Measurements from ENCODE around the gene CD226.

CD226 gene

DNA sequence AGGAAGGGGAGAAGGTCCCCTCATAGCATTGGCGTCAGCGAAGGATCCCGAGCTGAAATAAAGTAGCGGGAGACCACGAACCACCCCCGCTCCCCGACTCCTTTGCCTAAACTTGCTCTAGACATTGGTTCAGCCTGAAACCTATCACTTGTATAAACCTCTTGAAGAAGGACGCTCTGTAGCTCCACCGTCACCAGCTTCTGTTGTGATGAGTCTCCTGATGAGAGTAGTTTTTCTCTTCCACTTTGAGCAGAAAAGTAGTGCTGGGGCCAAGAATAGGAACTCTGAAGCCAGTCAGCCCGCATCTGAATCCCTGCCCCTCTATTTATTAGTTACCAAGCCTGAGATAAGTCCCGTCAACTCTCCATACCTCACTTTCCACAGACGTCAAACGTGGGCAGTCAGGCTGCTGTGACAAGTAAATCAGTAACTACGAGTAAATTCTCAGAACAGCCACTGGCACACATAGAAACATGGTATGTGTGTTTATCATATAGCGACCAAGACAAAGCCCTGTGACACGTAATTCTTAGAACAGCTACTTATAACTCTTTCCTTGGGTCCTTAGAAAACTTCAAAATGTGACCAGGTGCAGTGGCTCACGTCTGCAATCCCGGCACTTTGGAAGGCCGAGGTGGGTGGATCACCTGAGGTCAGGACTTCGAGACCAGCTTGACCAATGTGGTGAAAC is 61.7 kb downstream of the CD226 start:
- no peaks in the 10 kb centered on the region for H4K20me1 ChIP-seq (ENCODE audit: control insufficient read depth, insufficient read depth, low read depth, low read length)
- H3K4me3 ChIP-seq (ENCODE audit: low read length), result no peak overlapping the region
- no peaks in the 10 kb centered on the region for H3F3A ChIP-seq (ENCODE audit: control insufficient read depth, insufficient read depth)
- no peaks in the 10 kb centered on the region for H3K36me3 ChIP-seq (ENCODE audit: control insufficient read depth, low read length)
- no peak overlapping the region for H3K27ac ChIP-seq (ENCODE audit: low read depth, low read length)
- H3K4me2 ChIP-seq (ENCODE audit: low read length), result no peak overlapping the region
- no peaks in the 10 kb centered on the region for H3K9me2 ChIP-seq (replicated peaks; ENCODE audit: control insufficient read depth, low read length)
- peaks cover 4% of the 10 kb centered on the region; the same call in 1 of the 2 replicates for H3K4me1 ChIP-seq (ENCODE audit: control insufficient read depth, low read length)
- TF ChIP-seq, protein P1, sequence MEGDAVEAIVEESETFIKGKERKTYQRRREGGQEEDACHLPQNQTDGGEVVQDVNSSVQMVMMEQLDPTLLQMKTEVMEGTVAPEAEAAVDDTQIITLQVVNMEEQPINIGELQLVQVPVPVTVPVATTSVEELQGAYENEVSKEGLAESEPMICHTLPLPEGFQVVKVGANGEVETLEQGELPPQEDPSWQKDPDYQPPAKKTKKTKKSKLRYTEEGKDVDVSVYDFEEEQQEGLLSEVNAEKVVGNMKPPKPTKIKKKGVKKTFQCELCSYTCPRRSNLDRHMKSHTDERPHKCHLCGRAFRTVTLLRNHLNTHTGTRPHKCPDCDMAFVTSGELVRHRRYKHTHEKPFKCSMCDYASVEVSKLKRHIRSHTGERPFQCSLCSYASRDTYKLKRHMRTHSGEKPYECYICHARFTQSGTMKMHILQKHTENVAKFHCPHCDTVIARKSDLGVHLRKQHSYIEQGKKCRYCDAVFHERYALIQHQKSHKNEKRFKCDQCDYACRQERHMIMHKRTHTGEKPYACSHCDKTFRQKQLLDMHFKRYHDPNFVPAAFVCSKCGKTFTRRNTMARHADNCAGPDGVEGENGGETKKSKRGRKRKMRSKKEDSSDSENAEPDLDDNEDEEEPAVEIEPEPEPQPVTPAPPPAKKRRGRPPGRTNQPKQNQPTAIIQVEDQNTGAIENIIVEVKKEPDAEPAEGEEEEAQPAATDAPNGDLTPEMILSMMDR (IDR thresholded peaks at IDR 0.05; ENCODE audit: low read depth, low read length, poor library complexity, severe bottlenecking), result no peak
- TF ChIP-seq EZH2phosphoT487 (IDR thresholded peaks at IDR 0.05; ENCODE audit: borderline replicate concordance, low read length), result no peak
- no peaks in the 10 kb centered on the region for H3K9me3 ChIP-seq (ENCODE audit: control insufficient read depth, insufficient read depth, low read length)
- no peaks in the 10 kb centered on the region for H3K27me3 ChIP-seq (ENCODE audit: control insufficient read depth, low read length)
- H3K79me2 ChIP-seq (ENCODE audit: control insufficient read depth, low read length), result no peaks in the 10 kb centered on the region

DNA sequence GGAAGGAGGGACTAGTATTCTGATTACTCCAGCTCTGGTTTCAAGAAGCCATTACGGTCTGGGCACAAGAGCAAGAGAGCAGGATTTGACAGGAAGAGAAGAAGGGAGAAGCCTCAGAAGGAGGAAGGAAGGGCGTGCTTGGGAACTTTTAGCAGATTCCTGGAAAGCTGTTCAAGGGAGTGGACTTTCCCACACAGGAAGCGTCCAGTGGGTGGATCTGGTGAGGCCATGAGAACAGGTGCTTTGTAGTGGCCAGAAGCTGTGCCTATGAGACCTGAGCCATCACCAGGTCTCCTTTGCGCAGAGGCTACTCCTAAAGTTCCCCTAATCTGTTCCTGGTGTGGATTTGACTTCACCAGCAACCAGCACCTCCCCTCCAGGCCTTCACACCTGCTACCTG is 62.3 kb downstream of the CD226 start:
- H3K4me3 ChIP-seq (ENCODE audit: low read length), result no peak overlapping the region
- H4K20me1 ChIP-seq (ENCODE audit: control insufficient read depth, insufficient read depth, low read depth, low read length), result no peaks in the 10 kb centered on the region
- H3F3A ChIP-seq (ENCODE audit: control insufficient read depth, insufficient read depth), result no peaks in the 10 kb centered on the region
- peaks cover 4% of the 10 kb centered on the region; the same call in 1 of the 2 replicates for H3K4me1 ChIP-seq (ENCODE audit: control insufficient read depth, low read length)
- no peaks in the 10 kb centered on the region for H3K27me3 ChIP-seq (ENCODE audit: control insufficient read depth, low read length)
- H3K36me3 ChIP-seq (ENCODE audit: control insufficient read depth, low read length), result no peaks in the 10 kb centered on the region
- no peak overlapping the region for H3K4me2 ChIP-seq (ENCODE audit: low read length)
- H3K79me2 ChIP-seq (ENCODE audit: control insufficient read depth, low read length), result no peaks in the 10 kb centered on the region
- H3K9me2 ChIP-seq (replicated peaks; ENCODE audit: control insufficient read depth, low read length), result no peaks in the 10 kb centered on the region
- H3K9me3 ChIP-seq (ENCODE audit: control insufficient read depth, insufficient read depth, low read length), result no peaks in the 10 kb centered on the region
- TF ChIP-seq, protein P1 (IDR thresholded peaks at IDR 0.05; ENCODE audit: low read depth, low read length, poor library complexity, severe bottlenecking), result no peak
- no peak overlapping the region for H3K27ac ChIP-seq (ENCODE audit: low read depth, low read length)

DNA sequence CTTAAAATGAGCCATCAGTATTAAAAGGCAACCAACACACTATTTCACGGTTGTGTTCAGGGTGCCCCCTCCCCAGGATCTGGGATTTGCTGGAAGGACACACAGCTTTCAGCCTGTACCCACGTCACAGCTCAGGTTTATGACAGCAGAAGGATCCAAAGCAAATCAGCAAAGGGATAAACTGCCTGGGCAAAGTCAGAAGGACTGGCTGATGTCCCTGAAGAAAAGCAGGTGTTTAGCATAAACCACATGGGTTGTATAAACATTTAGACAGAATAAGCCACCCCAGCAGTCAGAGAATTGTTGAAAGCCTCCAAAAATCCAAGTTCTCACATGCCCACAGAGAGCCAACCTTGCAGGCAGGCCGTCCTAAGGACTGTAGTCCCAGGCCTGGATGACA is 63.9 kb downstream of the CD226 start:
- Histone ChIP-seq H3K27ac (ENCODE audit: low read depth, low read length) (no peak overlapping the region), H3K9me3 (ENCODE audit: control insufficient read depth, insufficient read depth, low read length) (no peaks in the 10 kb centered on the region), H3K4me3 (ENCODE audit: low read length) (no peak overlapping the region), H3K27me3 (ENCODE audit: control insufficient read depth, low read length) (no peaks in the 10 kb centered on the region), H3K36me3 (ENCODE audit: control insufficient read depth, low read length) (no peaks in the 10 kb centered on the region), H3F3A (ENCODE audit: control insufficient read depth, insufficient read depth) (no peaks in the 10 kb centered on the region), H3K79me2 (ENCODE audit: control insufficient read depth, low read length) (no peaks in the 10 kb centered on the region), H3K9me2 (replicated peaks; ENCODE audit: control insufficient read depth, low read length) (no peaks in the 10 kb centered on the region), H3K4me2 (ENCODE audit: low read length) (no peak overlapping the region), H3K4me1 (ENCODE audit: control insufficient read depth, low read length) (peaks cover 4% of the 10 kb centered on the region; the same call in 1 of the 2 replicates), H4K20me1 (ENCODE audit: control insufficient read depth, insufficient read depth, low read depth, low read length) (no peaks in the 10 kb centered on the region)
- no peak for TF ChIP-seq EZH2phosphoT487 (IDR thresholded peaks at IDR 0.05; ENCODE audit: borderline replicate concordance, low read length)
- TF ChIP-seq, protein P1 (IDR thresholded peaks at IDR 0.05; ENCODE audit: low read depth, low read length, poor library complexity, severe bottlenecking), result no peak
